Measurements from ENCODE around the gene IFRD1.

Gene IFRD1

GRCh38 chr7:112485766-112486165 lies 35.5 kb downstream of the IFRD1 start:
- Histone ChIP-seq H3K4me3 (ENCODE audit: insufficient read depth, low read depth, low read length) (no peak overlapping the region), H3K9me3 (ENCODE audit: control insufficient read depth, low read length) (no peaks in the 10 kb centered on the region), H3K36me3 (ENCODE audit: control insufficient read depth, insufficient read depth, low read length) (no peaks in the 10 kb centered on the region), H3K4me1 (ENCODE audit: control insufficient read depth, insufficient read depth, low read length) (no peaks in the 10 kb centered on the region), H3K27ac (ENCODE audit: insufficient read depth, low read depth, low read length, poor library complexity, severe bottlenecking) (no peak overlapping the region), H3K27me3 (ENCODE audit: control insufficient read depth, insufficient read depth, low read length, poor library complexity, severe bottlenecking) (no peaks in the 10 kb centered on the region)
- 94 to 95% methylated on average over 5 of the region's 5 CpGs for WGBS, 2 experiments

DNA sequence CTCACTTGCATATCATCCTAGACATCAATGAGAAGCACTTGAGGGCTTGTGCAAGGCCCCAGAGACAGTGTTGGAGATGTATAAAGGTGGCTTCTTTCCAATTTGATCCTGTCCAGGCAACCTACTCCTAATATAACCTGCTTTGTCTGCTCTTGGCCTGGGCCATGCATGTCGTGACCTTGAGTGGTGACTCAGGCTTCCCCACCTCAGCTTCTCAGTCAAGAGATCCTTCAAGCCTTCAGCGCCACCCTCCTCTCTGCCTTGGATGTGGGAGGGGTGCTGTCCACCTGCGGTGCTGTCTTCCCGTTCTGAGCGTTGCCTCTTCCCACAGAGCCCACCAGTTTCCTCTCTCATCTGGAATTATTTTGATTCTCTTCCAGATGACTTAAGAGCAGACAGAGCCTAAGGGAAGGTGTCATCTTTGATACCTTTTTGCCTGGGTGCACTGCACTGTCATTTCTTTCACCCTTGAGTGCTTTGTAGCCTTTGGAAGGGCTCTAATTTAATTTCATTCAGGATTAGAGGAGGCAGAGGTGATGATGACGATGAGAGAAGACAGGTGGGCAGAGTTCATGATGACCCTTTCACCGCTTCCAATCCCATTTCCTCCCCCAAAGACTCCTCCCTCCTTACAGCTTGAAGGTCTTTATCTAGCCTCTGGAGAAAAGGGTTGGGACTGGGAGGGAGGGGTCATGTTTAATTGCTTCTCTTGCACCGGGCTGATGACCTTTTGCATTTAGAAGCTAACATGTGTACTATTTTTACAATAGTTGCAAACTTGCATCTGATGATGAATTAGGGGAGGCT lies 37.4 kb downstream of the IFRD1 start:
- Histone ChIP-seq H3K9me3 (ENCODE audit: control insufficient read depth, low read length) (no peaks in the 10 kb centered on the region), H3K27ac (ENCODE audit: insufficient read depth, low read depth, low read length, poor library complexity, severe bottlenecking) (no peak overlapping the region), H3K4me1 (ENCODE audit: control insufficient read depth, insufficient read depth, low read length) (no peaks in the 10 kb centered on the region), H3K27me3 (ENCODE audit: control insufficient read depth, insufficient read depth, low read length, poor library complexity, severe bottlenecking) (no peaks in the 10 kb centered on the region), H3K4me3 (ENCODE audit: insufficient read depth, low read depth, low read length) (no peak overlapping the region), H3K36me3 (ENCODE audit: control insufficient read depth, insufficient read depth, low read length) (no peaks in the 10 kb centered on the region)
- WGBS, 2 experiments, result 90 to 93% methylated on average over 6 to 8 of the region's 8 CpGs

- Histone ChIP-seq H3K27ac (ENCODE audit: insufficient read depth, low read depth, low read length, poor library complexity, severe bottlenecking) (no peak overlapping the region), H3K4me3 (ENCODE audit: insufficient read depth, low read depth, low read length) (no peak overlapping the region), H3K27me3 (ENCODE audit: control insufficient read depth, insufficient read depth, low read length, poor library complexity, severe bottlenecking) (no peaks in the 10 kb centered on the region), H3K36me3 (ENCODE audit: control insufficient read depth, insufficient read depth, low read length) (no peaks in the 10 kb centered on the region), H3K4me1 (ENCODE audit: control insufficient read depth, insufficient read depth, low read length) (no peaks in the 10 kb centered on the region), H3K9me3 (ENCODE audit: control insufficient read depth, low read length) (no peaks in the 10 kb centered on the region)
- WGBS, 2 experiments, result 99 to 100% methylated on average over 2 to 4 of the region's 4 CpGs
Observed at GRCh38 chr7:112488264-112488552, 37.9 kb downstream of the IFRD1 start.

- Histone ChIP-seq H3K4me1 (ENCODE audit: control insufficient read depth, insufficient read depth, low read length) (no peaks in the 10 kb centered on the region), H3K9me3 (ENCODE audit: control insufficient read depth, low read length) (no peaks in the 10 kb centered on the region), H3K36me3 (ENCODE audit: control insufficient read depth, insufficient read depth, low read length) (no peaks in the 10 kb centered on the region), H3K27me3 (ENCODE audit: control insufficient read depth, insufficient read depth, low read length, poor library complexity, severe bottlenecking) (no peaks in the 10 kb centered on the region), H3K4me3 (ENCODE audit: insufficient read depth, low read depth, low read length) (no peak overlapping the region), H3K27ac (ENCODE audit: insufficient read depth, low read depth, low read length, poor library complexity, severe bottlenecking) (no peak overlapping the region)
- WGBS, 2 experiments, result 85 to 93% methylated on average over 2 of the region's 2 CpGs
Observed at GRCh38 chr7:112492186-112492585, 41.9 kb downstream of the IFRD1 start.

GRCh38 chr7:112494656-112495055 lies 44.4 kb downstream of the IFRD1 start:
- Histone ChIP-seq H3K9me3 (ENCODE audit: control insufficient read depth, low read length) (no peaks in the 10 kb centered on the region), H3K27me3 (ENCODE audit: control insufficient read depth, insufficient read depth, low read length, poor library complexity, severe bottlenecking) (no peaks in the 10 kb centered on the region), H3K36me3 (ENCODE audit: control insufficient read depth, insufficient read depth, low read length) (no peaks in the 10 kb centered on the region), H3K4me1 (ENCODE audit: control insufficient read depth, insufficient read depth, low read length) (no peaks in the 10 kb centered on the region), H3K27ac (ENCODE audit: insufficient read depth, low read depth, low read length, poor library complexity, severe bottlenecking) (no peak overlapping the region), H3K4me3 (ENCODE audit: insufficient read depth, low read depth, low read length) (no peak overlapping the region)
- 92 to 100% methylated on average over 2 of the region's 2 CpGs for WGBS, 2 experiments

GRCh38 chr7:112495156-112495788 lies 45.0 kb downstream of the IFRD1 start:
- H3K4me3 ChIP-seq (ENCODE audit: insufficient read depth, low read depth, low read length), result no peak overlapping the region
- no peaks in the 10 kb centered on the region for H3K27me3 ChIP-seq (ENCODE audit: control insufficient read depth, insufficient read depth, low read length, poor library complexity, severe bottlenecking)
- no peaks in the 10 kb centered on the region for H3K4me1 ChIP-seq (ENCODE audit: control insufficient read depth, insufficient read depth, low read length)
- no peaks in the 10 kb centered on the region for H3K36me3 ChIP-seq (ENCODE audit: control insufficient read depth, insufficient read depth, low read length)
- WGBS, 2 experiments, result 88 to 92% methylated on average over 2 of the region's 2 CpGs
- no peak overlapping the region for H3K27ac ChIP-seq (ENCODE audit: insufficient read depth, low read depth, low read length, poor library complexity, severe bottlenecking)
- H3K9me3 ChIP-seq (ENCODE audit: control insufficient read depth, low read length), result no peaks in the 10 kb centered on the region

DNA sequence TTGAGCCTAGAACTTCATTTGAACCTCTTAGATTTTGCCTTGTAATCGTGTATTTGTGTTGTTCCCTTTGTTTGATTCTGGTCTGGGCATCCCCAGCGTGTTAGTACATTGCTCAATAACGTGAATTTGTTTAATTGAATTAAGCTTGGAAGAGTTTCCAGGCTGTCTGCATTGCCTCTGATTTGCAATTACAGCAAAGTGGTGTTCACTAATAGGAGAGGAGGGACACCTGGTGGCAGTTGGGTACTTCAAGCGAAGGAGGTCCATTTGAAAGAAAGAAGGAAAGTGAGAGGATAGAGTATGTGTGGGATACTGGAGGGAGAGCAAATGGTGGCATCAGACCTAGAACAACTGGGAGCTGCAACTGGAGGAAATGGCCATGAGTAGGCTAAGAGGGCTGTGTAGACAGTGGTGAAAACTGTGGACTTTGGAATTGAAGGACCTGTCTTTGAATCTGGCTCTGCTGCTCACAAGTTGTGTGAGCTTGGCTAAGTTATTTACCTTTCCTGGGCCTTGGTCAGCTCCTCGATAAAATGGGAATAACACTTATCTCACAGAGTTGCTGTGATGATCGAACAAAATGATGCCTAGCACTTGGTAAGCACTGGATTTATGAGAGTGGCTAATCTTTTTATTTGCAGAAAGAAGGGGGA lies 45.7 kb downstream of the IFRD1 start:
- Histone ChIP-seq H3K36me3 (ENCODE audit: control insufficient read depth, insufficient read depth, low read length) (no peaks in the 10 kb centered on the region), H3K27me3 (ENCODE audit: control insufficient read depth, insufficient read depth, low read length, poor library complexity, severe bottlenecking) (no peaks in the 10 kb centered on the region), H3K4me1 (ENCODE audit: control insufficient read depth, insufficient read depth, low read length) (no peaks in the 10 kb centered on the region), H3K4me3 (ENCODE audit: insufficient read depth, low read depth, low read length) (no peak overlapping the region), H3K9me3 (ENCODE audit: control insufficient read depth, low read length) (no peaks in the 10 kb centered on the region), H3K27ac (ENCODE audit: insufficient read depth, low read depth, low read length, poor library complexity, severe bottlenecking) (no peak overlapping the region)
- 58% methylated on average over 6 of the region's 6 CpGs for WGBS, 2 experiments

GRCh38 chr7:112497481-112497880 lies 47.2 kb downstream of the IFRD1 start:
- 57 to 62% methylated on average over 2 of the region's 2 CpGs for WGBS, 2 experiments
- Histone ChIP-seq H3K36me3 (ENCODE audit: control insufficient read depth, insufficient read depth, low read length) (no peaks in the 10 kb centered on the region), H3K4me1 (ENCODE audit: control insufficient read depth, insufficient read depth, low read length) (no peaks in the 10 kb centered on the region), H3K4me3 (ENCODE audit: insufficient read depth, low read depth, low read length) (no peak overlapping the region), H3K9me3 (ENCODE audit: control insufficient read depth, low read length) (no peaks in the 10 kb centered on the region), H3K27me3 (ENCODE audit: control insufficient read depth, insufficient read depth, low read length, poor library complexity, severe bottlenecking) (no peaks in the 10 kb centered on the region), H3K27ac (ENCODE audit: insufficient read depth, low read depth, low read length, poor library complexity, severe bottlenecking) (no peak overlapping the region)

DNA sequence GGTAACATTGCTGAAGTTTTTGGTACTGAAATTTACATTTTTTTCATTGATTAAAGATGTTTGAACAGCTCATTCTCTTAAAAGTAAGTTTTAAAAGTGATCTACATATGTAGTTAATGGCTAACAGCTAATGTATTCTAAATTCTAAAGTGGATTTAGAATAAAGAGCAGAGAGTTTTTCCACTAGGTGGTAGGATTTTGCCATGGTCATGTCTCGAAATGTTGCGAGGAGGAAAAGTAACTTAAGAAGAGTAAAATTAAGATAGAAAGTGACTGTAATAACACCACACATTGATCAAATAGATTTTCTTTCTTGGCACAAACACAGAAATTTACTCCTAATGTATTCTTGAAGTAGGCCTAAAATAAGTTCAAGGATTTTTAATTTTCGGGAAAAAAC lies 50.4 kb downstream of the IFRD1 start:
- 71 to 100% methylated on average over 1 of the region's 3 CpGs for WGBS, 2 experiments

GRCh38 chr7:112501801-112502503 lies 51.7 kb downstream of the IFRD1 start:
- Histone ChIP-seq H3K36me3 (ENCODE audit: control insufficient read depth, insufficient read depth, low read length) (no peaks in the 10 kb centered on the region), H3K27me3 (ENCODE audit: control insufficient read depth, insufficient read depth, low read length, poor library complexity, severe bottlenecking) (no peaks in the 10 kb centered on the region), H3K4me1 (ENCODE audit: control insufficient read depth, insufficient read depth, low read length) (no peaks in the 10 kb centered on the region), H3K27ac (ENCODE audit: insufficient read depth, low read depth, low read length, poor library complexity, severe bottlenecking) (no peak overlapping the region), H3K4me3 (ENCODE audit: insufficient read depth, low read depth, low read length) (no peak overlapping the region), H3K9me3 (ENCODE audit: control insufficient read depth, low read length) (no peaks in the 10 kb centered on the region)
- WGBS, 2 experiments, result 93% methylated on average over 7 of the region's 7 CpGs

More for the DNA sequence above, 50.4 kb downstream of the IFRD1 start:
- Histone ChIP-seq H3K4me3 (ENCODE audit: insufficient read depth, low read depth, low read length) (no peak overlapping the region), H3K9me3 (ENCODE audit: control insufficient read depth, low read length) (no peaks in the 10 kb centered on the region), H3K36me3 (ENCODE audit: control insufficient read depth, insufficient read depth, low read length) (no peaks in the 10 kb centered on the region), H3K27ac (ENCODE audit: insufficient read depth, low read depth, low read length, poor library complexity, severe bottlenecking) (no peak overlapping the region), H3K4me1 (ENCODE audit: control insufficient read depth, insufficient read depth, low read length) (no peaks in the 10 kb centered on the region), H3K27me3 (ENCODE audit: control insufficient read depth, insufficient read depth, low read length, poor library complexity, severe bottlenecking) (no peaks in the 10 kb centered on the region)

Data from ectodermal cell (in vitro differentiated cells).